Left ventricle myocardium inferior (tissue), 1 donor: ENCODE data around the gene MYBPC3. TPM values are rescaled to one million over a fixed set of nuclear protein-coding genes. Genes with fewer than 3 reads are reported as not detected.

Source experiments
- DNase-seq: peaks from one replicate; pipeline ENCODE4 v3.0.0-alpha.2; 2020
- H3K27ac ChIP-seq: fragments of 200-600 bp; replicated peaks from 2 replicates; pipeline ENCODE4 v1.8.0; 2021
- H3K27me3 ChIP-seq: fragments of 200-600 bp; 2 replicates; pipeline ENCODE4 v1.8.0; 2021; ENCODE audit warnings: low read depth
- H3K36me3 ChIP-seq: fragments of 200-600 bp; 2 replicates; pipeline ENCODE4 v1.8.0; 2021
- H3K4me1 ChIP-seq: fragments of 200-600 bp; 2 replicates; pipeline ENCODE4 v1.8.0; 2021
- H3K4me3 ChIP-seq: fragments of 200-600 bp; 2 replicates; pipeline ENCODE4 v1.8.0; 2021; ENCODE audit warnings: mild to moderate bottlenecking, moderate library complexity
- H3K9me3 ChIP-seq: fragments of 200-600 bp; replicated peaks from 2 replicates; pipeline ENCODE4 v1.8.0; 2021
- intact Hi-C: fragments of 100-400 bp; cut with micrococcal nuclease; formaldehyde crosslinking; loops from one replicate; pipeline ENCODE4 v1.11.0; 2022
- total RNA-seq: library from RNA; stranded (reverse); fragmentation: NEBNext Ultra II Directional; extraction: Animal tissue kit (Norgen Biotek cat#: 25700); gene quantifications from one replicate; pipeline ENCODE4 v1.2.1, GENCODE V29; 2021
- TF ChIP-seq, protein P1 (sequence below): fragments of 200-600 bp; IDR thresholded peaks from 2 replicates; pipeline ENCODE4 v1.8.0; 2021; ENCODE audit warnings: antibody characterized with exemption, mild to moderate bottlenecking, borderline replicate concordance
- donor health status: DM: no; HTN: yes; CAD: no; lungs with severe emphysema.

MYBPC3 gene
- total RNA-seq, 1 donor from 2014 or later, result 2,538 TPM

DNA sequence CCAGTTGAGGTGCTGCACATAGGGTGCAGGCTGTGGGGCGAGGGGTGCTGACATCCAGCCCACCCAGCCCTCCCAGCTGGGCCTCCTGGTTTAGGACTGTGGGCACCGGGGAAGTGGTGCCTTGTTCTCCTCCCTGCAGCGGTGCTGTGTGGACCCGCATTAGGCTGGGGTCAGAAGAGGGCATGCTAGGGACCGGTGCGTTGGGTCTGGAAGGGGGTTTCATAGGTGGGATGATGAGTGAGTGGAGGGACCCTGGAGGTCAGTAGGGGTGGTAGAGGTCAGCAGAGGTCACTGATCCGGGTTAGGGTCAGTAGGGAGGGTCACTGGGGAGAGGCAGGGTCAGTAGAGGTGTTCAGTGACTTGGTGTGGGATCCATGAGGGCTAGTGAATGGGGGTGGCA is 6.7 kb upstream of the MYBPC3 start:
- Histone ChIP-seq H3K27me3 (no peaks in the 10 kb centered on the region), H3K4me3 (no peak overlapping the region), H3K27ac (no peak overlapping the region), H3K4me1 (peaks cover 16% of the 10 kb centered on the region), H3K9me3 (no peaks in the 10 kb centered on the region), H3K36me3 (no peaks in the 10 kb centered on the region)
- TF ChIP-seq, protein P1, sequence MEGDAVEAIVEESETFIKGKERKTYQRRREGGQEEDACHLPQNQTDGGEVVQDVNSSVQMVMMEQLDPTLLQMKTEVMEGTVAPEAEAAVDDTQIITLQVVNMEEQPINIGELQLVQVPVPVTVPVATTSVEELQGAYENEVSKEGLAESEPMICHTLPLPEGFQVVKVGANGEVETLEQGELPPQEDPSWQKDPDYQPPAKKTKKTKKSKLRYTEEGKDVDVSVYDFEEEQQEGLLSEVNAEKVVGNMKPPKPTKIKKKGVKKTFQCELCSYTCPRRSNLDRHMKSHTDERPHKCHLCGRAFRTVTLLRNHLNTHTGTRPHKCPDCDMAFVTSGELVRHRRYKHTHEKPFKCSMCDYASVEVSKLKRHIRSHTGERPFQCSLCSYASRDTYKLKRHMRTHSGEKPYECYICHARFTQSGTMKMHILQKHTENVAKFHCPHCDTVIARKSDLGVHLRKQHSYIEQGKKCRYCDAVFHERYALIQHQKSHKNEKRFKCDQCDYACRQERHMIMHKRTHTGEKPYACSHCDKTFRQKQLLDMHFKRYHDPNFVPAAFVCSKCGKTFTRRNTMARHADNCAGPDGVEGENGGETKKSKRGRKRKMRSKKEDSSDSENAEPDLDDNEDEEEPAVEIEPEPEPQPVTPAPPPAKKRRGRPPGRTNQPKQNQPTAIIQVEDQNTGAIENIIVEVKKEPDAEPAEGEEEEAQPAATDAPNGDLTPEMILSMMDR, result no peak
- intact Hi-C loops, result no loop called here
- no peak for DNase-seq

DNA sequence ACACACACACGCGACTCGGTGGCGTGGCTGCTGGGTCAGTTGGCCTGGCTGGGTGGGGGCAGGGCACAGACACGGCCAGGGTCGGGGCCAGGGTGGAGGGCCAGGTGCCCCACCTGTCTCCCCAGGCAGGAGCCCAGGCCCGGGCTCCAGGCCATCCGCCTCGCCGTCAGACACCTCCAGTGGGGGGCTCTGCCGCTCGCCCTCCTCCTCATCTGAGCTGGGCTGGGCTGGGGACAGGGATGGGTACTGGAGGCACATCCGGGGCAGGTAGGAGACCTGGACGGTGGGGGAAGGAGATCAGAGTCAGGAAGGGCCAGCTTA is 6.2 kb upstream of the MYBPC3 start:
- H3K4me3 ChIP-seq, result no peak overlapping the region
- H3K27ac ChIP-seq, result no peak overlapping the region
- no peaks in the 10 kb centered on the region for H3K27me3 ChIP-seq
- TF ChIP-seq, protein P1, result no peak
- DNase-seq, result no peak
- intact Hi-C loops, result no loop called here
- H3K4me1 ChIP-seq, result peaks cover 21% of the 10 kb centered on the region
- no peaks in the 10 kb centered on the region for H3K36me3 ChIP-seq
- no peaks in the 10 kb centered on the region for H3K9me3 ChIP-seq

DNA sequence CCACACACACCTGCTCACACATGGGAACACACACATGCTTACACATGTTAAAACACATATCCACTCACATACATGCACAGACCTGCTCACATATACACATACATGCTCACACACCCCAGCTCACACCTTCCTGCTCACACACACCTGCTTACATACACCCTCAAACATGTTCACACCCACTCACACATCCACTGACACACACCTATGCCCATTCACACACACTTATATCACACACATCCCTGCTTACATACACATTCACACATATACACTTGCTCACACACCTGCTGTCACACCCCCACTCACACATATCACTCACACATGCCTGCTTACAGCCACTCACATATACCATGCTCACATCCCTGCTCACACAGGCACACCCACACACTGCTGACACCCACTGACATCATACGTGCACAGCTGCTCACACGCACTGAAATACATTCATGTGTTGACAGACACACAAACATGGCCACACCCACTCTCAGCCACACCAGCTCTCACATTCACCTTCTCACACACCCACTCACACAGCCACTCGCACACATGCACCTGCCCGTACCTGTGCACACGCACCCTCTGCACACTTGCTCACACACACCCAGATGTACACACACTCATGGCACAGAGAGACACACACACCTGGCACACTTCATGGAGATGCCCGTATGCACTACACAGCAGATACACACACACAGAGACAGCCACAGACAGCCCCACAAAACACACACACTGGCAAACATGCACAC is 5.7 kb upstream of the MYBPC3 start:
- intact Hi-C loops, result no loop called here
- TF ChIP-seq, protein P1, result no peak
- H3K36me3 ChIP-seq, result no peaks in the 10 kb centered on the region

DNA sequence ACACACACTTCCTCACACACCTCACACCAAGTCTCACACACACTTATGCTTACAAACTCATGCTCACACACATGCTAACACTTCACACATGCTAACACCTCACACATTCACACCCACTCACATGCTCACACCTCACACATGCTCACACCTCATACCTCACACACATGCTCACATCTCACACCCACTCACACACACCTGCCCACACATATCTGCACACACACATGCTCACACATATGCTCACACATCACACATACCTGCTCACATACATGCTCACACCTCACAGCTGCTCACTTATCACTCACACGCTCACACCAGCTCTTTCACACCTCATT is 4.5 kb upstream of the MYBPC3 start:
- H3K36me3 ChIP-seq, result no peaks in the 10 kb centered on the region
- no peaks in the 10 kb centered on the region for H3K27me3 ChIP-seq
- intact Hi-C loops, result no loop called here
- H3K4me1 ChIP-seq, result peaks cover 27% of the 10 kb centered on the region
- H3K9me3 ChIP-seq, result no peaks in the 10 kb centered on the region
- DNase-seq, result no peak
- H3K4me3 ChIP-seq, result no peak overlapping the region
- TF ChIP-seq, protein P1, result no peak
- no peak overlapping the region for H3K27ac ChIP-seq

More for the DNA sequence above, 5.7 kb upstream of the MYBPC3 start:
- Histone ChIP-seq H3K4me3 (no peak overlapping the region), H3K9me3 (no peaks in the 10 kb centered on the region), H3K27ac (no peak overlapping the region), H3K27me3 (no peaks in the 10 kb centered on the region), H3K4me1 (peaks cover 26% of the 10 kb centered on the region)
- DNase-seq, result no peak

DNA sequence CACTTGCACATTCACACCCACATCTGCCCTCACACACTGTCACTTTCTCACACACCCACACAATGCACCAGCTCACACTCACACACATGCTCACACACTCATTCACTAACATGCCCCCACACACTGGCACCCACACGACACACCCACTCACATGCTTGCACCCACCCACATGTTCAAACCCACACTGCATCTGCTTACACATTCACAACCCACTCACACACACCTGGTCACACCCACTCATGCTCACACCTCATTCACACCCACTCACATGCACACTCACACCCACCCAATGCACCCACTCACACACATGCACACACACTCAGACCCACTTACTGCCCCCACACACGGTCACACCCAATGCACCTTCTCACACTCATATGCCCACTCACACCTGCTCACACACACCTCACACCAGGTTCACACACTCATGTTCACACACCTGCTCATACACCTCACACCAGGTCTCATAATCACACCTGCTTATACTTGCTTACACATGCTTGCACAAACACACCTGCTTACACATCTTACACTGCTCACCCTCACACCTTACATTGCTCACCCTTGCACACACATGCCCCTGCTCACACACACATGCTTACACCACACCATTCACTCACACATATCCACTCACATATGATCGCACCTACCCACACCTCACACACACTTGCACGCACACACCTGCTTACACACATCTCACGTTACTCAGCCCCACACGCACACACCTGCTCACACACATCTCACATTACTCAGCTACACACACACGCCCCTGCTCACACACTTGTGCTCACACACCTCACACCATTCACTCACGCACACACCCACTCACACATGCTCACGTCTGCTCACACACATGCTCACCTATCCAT is 3.9 kb upstream of the MYBPC3 start:
- Histone ChIP-seq H3K27me3 (no peaks in the 10 kb centered on the region), H3K27ac (peak overlapping the region; percentile 97), H3K4me3 (no peak overlapping the region), H3K36me3 (peaks cover 3% of the 10 kb centered on the region), H3K4me1 (peaks cover 26% of the 10 kb centered on the region), H3K9me3 (no peaks in the 10 kb centered on the region)
- no peak for DNase-seq
- TF ChIP-seq, protein P1, result no peak
- intact Hi-C loops, result no loop called here
